Astrocyte (in vitro differentiated cells and primary cell): ENCODE results near the gene AMH. TPM values are rescaled to one million over a fixed set of nuclear protein-coding genes. Genes with fewer than 3 reads are reported as not detected.

Experiments used
- DNase-seq: peaks from one replicate; pipeline ENCODE4 v3.0.0-alpha.2; 2010; ENCODE audit warnings: low read depth
- FAIRE-seq: peaks from 2 replicates; lab custom pipeline; 2011; peaks lifted over from hg19 to GRCh38; lab: Jason Lieb, UNC
- H2AFZ ChIP-seq: 2 replicates; pipeline ENCODE4 v1.6.0; 2012; ENCODE audit warnings: low read depth, low read length, inconsistent platforms
- H3K27ac ChIP-seq: 2 replicates; pipeline ENCODE4 v1.5.1; 2011; ENCODE audit warnings: low read depth, low read length, inconsistent platforms
- H3K27me3 ChIP-seq: 2 replicates; pipeline ENCODE4 v1.6.0; 2011; ENCODE audit warnings: low read length, inconsistent platforms; ENCODE audit not compliant: insufficient read depth
- H3K36me3 ChIP-seq: 2 replicates; pipeline ENCODE4 v1.5.1; 2011; ENCODE audit warnings: low read length, inconsistent platforms; ENCODE audit not compliant: insufficient read depth
- H3K4me1 ChIP-seq: 2 replicates; pipeline ENCODE4 v1.5.1; 2011; ENCODE audit warnings: low read length, inconsistent platforms; ENCODE audit not compliant: insufficient read depth
- H3K4me2 ChIP-seq: 2 replicates; pipeline ENCODE4 v1.6.0; 2012; ENCODE audit warnings: low read length, inconsistent platforms
- H3K4me3 ChIP-seq: 2 replicates; pipeline ENCODE4 v1.5.1; 2011; ENCODE audit warnings: low read depth, mild to moderate bottlenecking, low read length, inconsistent platforms; ENCODE audit not compliant: insufficient read depth
- H3K79me2 ChIP-seq: 2 replicates; pipeline ENCODE4 v1.6.0; 2012; ENCODE audit warnings: mild to moderate bottlenecking, low read length, inconsistent platforms; ENCODE audit not compliant: insufficient read depth
- H3K9ac ChIP-seq: 2 replicates; pipeline ENCODE4 v1.6.0; 2012; ENCODE audit warnings: mild to moderate bottlenecking, low read length, inconsistent platforms
- H3K9me3 ChIP-seq: 2 replicates; pipeline ENCODE4 v1.5.1; 2012; ENCODE audit warnings: low read depth, mild to moderate bottlenecking, low read length, inconsistent platforms; ENCODE audit not compliant: insufficient read depth
- H4K20me1 ChIP-seq: 2 replicates; pipeline ENCODE4 v1.6.0; 2012; ENCODE audit warnings: low read length, inconsistent platforms; ENCODE audit not compliant: insufficient read depth
- H3K27ac Mint-ChIP-seq: one replicate; pipeline ENCODE4 v1.8.0; 2021; ENCODE audit warnings: mild to moderate bottlenecking, mixed read lengths; ENCODE audit not compliant: unreplicated experiment
- H3K27me3 Mint-ChIP-seq: one replicate; pipeline ENCODE4 v1.8.0; 2021; ENCODE audit warnings: low read depth, mixed read lengths; ENCODE audit not compliant: unreplicated experiment
- H3K36me3 Mint-ChIP-seq: one replicate; pipeline ENCODE4 v1.8.0; 2021; ENCODE audit warnings: low read depth, mixed read lengths; ENCODE audit not compliant: unreplicated experiment
- H3K4me1 Mint-ChIP-seq: one replicate; pipeline ENCODE4 v1.8.0; 2021; ENCODE audit warnings: low read depth, mixed read lengths; ENCODE audit not compliant: unreplicated experiment
- H3K4me3 Mint-ChIP-seq: one replicate; pipeline ENCODE4 v1.8.0; 2021; ENCODE audit warnings: mild to moderate bottlenecking, moderate library complexity, mixed read lengths; ENCODE audit not compliant: unreplicated experiment
- H3K9me3 Mint-ChIP-seq: one replicate; pipeline ENCODE4 v1.8.0; 2021; ENCODE audit warnings: mild to moderate bottlenecking, mixed read lengths; ENCODE audit not compliant: unreplicated experiment
- EZH2 ChIP-seq: IDR thresholded peaks from 2 replicates; pipeline ENCODE4 v1.6.1; 2012; ENCODE audit warnings: mild to moderate bottlenecking, low read length, inconsistent platforms; ENCODE audit not compliant: insufficient read depth
- total RNA-seq: library from RNA; stranded (reverse); gene quantifications from 2 replicates; pipeline ENCODE4 v1.2.1, GENCODE V29; 2021
- TF ChIP-seq, protein P1 (sequence below): IDR thresholded peaks from 2 replicates; pipeline ENCODE4 v1.5.1; 2011; ENCODE audit warnings: low read depth, mild to moderate bottlenecking, inconsistent platforms, low read length, moderate library complexity; ENCODE audit not compliant: insufficient read depth

Gene AMH
- total RNA-seq, 1 donor from 2014 or later, result 4.6 TPM

DNA sequence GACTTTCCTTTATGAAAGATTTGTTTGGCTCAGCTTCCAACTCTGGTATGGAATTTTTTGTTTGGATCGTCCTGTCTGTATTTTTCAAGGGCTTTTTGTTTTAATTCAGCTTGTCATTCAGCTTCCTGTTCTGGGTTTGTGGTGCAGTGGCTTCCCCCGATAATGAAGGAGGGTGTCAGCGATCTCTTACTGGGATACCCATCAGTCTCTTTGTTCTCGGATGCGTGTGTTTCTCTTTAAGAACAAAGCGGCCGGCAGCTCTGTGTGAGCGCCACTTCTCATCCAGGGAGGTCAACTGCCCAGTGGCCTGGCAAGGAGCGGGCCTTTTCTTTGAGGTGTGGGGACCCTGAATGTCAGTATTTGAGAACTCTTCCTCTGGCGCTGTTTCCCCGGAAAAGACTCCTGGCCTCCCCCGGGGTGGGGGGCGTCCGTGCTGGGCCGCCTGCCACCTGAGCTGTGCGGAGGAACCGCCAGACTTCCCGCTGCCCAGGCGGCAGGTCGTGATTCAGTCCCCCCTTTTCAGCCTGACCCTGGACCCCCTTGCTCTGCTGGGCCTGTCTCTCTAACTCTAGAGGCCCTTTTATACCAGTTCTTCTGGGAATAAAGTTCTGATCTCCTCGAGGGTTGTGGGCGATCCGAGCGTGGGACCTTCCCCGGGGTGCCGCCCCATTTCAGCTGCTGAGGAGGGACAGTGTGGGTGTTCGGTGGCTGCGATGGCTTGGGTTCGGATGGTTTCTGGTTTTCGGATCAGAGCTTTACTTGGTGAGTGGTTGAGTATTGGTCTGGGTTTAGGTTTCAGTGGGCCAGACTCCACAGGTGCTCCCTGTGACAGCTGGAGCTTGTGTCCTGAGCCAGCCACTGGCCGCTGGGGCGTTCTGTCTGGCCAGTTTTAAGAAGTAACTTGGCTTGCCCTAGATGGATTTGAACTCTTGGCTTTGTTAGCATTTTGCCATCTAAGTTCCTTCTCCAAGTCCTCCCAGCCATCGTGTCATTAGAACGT is 9.1 kb upstream of the AMH start:
- Mint-ChIP-seq H3K9me3 (no peaks in the 10 kb centered on the region), H3K27ac (peak overlapping the region; percentile 75), H3K4me1 (peaks cover 37% of the 10 kb centered on the region), H3K4me3 (peak overlapping the region; percentile 95), H3K36me3 (peaks cover 8% of the 10 kb centered on the region), H3K27me3 (no peaks in the 10 kb centered on the region)
- peaks cover 49% of the 10 kb centered on the region for H3K4me1 ChIP-seq
- H3K27ac ChIP-seq, result peak overlapping the region; percentile 61
- FAIRE-seq (no peak), DNase-seq (peak; percentile 47)
- H3K4me3 ChIP-seq, result peak overlapping the region; percentile 66
- H2AFZ ChIP-seq, result no peak overlapping the region
- TF ChIP-seq, protein P1, sequence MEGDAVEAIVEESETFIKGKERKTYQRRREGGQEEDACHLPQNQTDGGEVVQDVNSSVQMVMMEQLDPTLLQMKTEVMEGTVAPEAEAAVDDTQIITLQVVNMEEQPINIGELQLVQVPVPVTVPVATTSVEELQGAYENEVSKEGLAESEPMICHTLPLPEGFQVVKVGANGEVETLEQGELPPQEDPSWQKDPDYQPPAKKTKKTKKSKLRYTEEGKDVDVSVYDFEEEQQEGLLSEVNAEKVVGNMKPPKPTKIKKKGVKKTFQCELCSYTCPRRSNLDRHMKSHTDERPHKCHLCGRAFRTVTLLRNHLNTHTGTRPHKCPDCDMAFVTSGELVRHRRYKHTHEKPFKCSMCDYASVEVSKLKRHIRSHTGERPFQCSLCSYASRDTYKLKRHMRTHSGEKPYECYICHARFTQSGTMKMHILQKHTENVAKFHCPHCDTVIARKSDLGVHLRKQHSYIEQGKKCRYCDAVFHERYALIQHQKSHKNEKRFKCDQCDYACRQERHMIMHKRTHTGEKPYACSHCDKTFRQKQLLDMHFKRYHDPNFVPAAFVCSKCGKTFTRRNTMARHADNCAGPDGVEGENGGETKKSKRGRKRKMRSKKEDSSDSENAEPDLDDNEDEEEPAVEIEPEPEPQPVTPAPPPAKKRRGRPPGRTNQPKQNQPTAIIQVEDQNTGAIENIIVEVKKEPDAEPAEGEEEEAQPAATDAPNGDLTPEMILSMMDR, result no peak
- no peak for TF ChIP-seq EZH2
- no peaks in the 10 kb centered on the region for H3K27me3 ChIP-seq
- H3K4me2 ChIP-seq, result peak overlapping the region; percentile 93
- H3K9ac ChIP-seq, result peak overlapping the region; percentile 93
- H3K36me3 ChIP-seq, result peaks cover 11% of the 10 kb centered on the region
- peaks cover 95% of the 10 kb centered on the region for H3K79me2 ChIP-seq
- peaks cover 83% of the 10 kb centered on the region for H4K20me1 ChIP-seq
- H3K9me3 ChIP-seq, result no peaks in the 10 kb centered on the region

DNA sequence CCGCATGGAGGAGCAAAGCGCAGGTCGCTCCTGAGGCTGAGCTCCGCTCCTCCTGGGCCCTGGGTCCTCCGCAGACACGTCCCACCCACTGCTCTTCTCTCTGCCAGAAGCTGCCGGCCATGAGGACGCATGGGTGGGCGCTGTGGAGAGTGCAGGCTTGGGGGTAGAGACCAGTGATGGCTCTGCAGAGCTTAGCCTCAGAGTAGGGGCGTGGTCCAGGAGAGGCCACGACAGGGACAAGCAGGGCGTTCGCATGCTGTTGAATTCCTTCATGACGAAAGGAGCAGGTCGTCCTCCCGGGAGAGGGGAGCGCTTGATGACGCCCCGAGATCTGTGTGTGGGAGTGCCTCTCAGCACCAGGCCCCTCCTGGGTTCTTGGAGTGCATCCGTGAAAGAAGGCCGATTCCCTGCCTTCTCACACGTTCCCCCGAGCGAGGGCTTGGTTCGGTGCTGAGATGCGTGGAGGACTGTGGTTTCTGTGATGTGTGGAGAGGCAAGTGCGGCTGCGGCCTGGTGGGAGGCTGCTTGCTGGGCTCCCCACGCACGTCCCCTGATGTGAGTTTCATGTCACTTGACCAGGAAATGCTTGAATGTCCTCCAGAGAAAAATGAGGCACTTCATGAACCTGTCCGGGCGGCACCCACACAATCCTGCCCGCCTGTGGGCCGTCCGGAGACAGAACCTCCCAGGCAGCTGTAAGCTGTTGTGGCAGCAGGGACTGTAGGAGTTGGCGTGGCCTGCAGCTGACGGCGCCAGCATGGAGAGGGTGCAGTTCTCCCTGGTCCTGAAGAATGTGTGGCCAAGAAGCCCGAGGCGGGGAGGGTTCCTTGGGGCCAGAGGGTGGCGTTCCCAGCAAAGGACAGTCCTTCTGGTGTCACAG is 8.0 kb upstream of the AMH start:
- H3K4me2 ChIP-seq, result peak overlapping the region; percentile 93
- H3K4me3 ChIP-seq, result no peak overlapping the region
- Mint-ChIP-seq H3K4me3 (peak overlapping the region; percentile 81), H3K27me3 (no peaks in the 10 kb centered on the region), H3K27ac (peak overlapping the region; percentile 75), H3K4me1 (peaks cover 36% of the 10 kb centered on the region), H3K36me3 (peaks cover 8% of the 10 kb centered on the region), H3K9me3 (no peaks in the 10 kb centered on the region)
- H3K79me2 ChIP-seq, result peaks cover 89% of the 10 kb centered on the region
- no peak for TF ChIP-seq EZH2
- TF ChIP-seq, protein P1, result no peak
- FAIRE-seq, result no peak
- H4K20me1 ChIP-seq, result peaks cover 89% of the 10 kb centered on the region
- peaks cover 47% of the 10 kb centered on the region for H3K4me1 ChIP-seq
- peaks cover 16% of the 10 kb centered on the region for H3K36me3 ChIP-seq
- no peaks in the 10 kb centered on the region for H3K9me3 ChIP-seq
- H3K27ac ChIP-seq, result no peak overlapping the region
- no peak for DNase-seq
- no peaks in the 10 kb centered on the region for H3K27me3 ChIP-seq
- H2AFZ ChIP-seq, result no peak overlapping the region
- H3K9ac ChIP-seq, result peak overlapping the region; percentile 93
